Spleen (tissue), 7 donors: Measurements from ENCODE around the gene PRR5L.

Experiments
- POLR2A ChIP-seq, 3 donors: fragments of 450-650 bp; IDR thresholded peaks; one replicate each; pipeline ENCODE4 v1.5.1; 2017; ENCODE audit warnings: antibody characterized with exemption in 3 of 3, mild to moderate bottlenecking in 1 of 3
- POLR2AphosphoS5 ChIP-seq, 3 donors: sonication (generic); formaldehyde crosslinking; IDR thresholded peaks; one replicate each; pipeline ENCODE4 v1.5.1; 2017; ENCODE audit warnings: antibody characterized with exemption in 3 of 3
- TF ChIP-seq, protein P1 (sequence below), 11 experiments: fragments of 200-600 bp in 7 of 11; fragments of 450-650 bp in 4 of 11; sonication (generic) in 4 of 11; IDR thresholded peaks in 8 of 11; conservative IDR thresholded peaks in 3 of 11; 1 replicate in 7 of 11; 2 replicates in 4 of 11; pipeline versions ENCODE4 v1.4.0 to v1.8.0; 2016 to 2021; ENCODE audit warnings: antibody characterized with exemption in 11 of 11, inconsistent platforms in 4 of 11, mild to moderate bottlenecking in 1 of 11
- donor health status: DM: no; HTN: no; CAD: no; lungs with moderate emphysema.
- donor health status: DM: no; HTN: no; CAD: no.
- donor health status: DM: no; HTN: no; CAD: no.

DNA sequence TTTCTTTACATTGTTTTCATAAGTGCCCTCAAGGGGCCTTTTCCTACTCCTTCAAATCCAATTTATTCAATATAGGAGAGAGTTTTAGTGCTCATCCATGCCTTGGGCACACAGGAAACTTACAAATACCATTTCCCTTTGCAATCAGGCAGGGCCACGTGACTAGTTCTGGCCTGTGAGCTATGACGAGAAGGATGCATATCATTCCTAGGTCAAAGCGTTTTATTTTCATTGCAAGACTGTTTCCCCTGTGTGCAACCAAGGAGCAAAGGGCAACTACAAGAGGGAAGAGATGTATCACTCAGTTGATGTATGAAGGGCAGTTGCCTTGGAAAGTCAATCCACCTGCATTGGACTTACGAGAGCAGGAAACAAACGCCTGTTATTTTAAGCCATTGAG, 215.9 kb downstream of the PRR5L start:
- TF ChIP-seq, protein P1, sequence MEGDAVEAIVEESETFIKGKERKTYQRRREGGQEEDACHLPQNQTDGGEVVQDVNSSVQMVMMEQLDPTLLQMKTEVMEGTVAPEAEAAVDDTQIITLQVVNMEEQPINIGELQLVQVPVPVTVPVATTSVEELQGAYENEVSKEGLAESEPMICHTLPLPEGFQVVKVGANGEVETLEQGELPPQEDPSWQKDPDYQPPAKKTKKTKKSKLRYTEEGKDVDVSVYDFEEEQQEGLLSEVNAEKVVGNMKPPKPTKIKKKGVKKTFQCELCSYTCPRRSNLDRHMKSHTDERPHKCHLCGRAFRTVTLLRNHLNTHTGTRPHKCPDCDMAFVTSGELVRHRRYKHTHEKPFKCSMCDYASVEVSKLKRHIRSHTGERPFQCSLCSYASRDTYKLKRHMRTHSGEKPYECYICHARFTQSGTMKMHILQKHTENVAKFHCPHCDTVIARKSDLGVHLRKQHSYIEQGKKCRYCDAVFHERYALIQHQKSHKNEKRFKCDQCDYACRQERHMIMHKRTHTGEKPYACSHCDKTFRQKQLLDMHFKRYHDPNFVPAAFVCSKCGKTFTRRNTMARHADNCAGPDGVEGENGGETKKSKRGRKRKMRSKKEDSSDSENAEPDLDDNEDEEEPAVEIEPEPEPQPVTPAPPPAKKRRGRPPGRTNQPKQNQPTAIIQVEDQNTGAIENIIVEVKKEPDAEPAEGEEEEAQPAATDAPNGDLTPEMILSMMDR (IDR thresholded peaks at IDR 0.05 in 8 of 11, conservative IDR thresholded peaks at IDR 0.05 in 3 of 11) = no peak
- TF ChIP-seq POLR2A (IDR thresholded peaks at IDR 0.05) (no peak), POLR2AphosphoS5 (IDR thresholded peaks at IDR 0.05) (no peak)
